ENCODE data around the gene CEP57L1.
"Not testable (repeated sequence)": the region's sequence is repeated elsewhere in the genome, so short reads cannot be mapped to it uniquely, and the experiment has no call there.

Gene CEP57L1

DNA sequence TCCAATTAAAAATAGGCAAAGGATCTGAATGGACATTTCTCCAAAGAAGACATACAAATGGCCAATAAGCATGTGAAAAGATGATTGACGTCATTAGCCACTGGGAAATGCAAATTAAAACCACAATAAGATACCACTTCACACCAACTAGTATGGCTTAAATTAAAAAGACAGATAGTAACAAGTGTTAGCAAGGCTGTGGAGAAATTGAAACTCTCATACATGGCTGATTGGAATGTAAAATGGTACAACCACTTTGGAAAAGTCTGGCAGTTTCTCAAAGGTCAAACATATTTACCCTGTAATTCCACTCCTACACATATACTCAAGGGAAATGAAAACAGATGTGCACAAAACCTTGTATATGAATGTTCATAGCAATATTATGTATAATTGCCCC, 83.6 kb downstream of the CEP57L1 start:
- DNase-seq (ENCODE audit: low read depth) = no peak

DNA sequence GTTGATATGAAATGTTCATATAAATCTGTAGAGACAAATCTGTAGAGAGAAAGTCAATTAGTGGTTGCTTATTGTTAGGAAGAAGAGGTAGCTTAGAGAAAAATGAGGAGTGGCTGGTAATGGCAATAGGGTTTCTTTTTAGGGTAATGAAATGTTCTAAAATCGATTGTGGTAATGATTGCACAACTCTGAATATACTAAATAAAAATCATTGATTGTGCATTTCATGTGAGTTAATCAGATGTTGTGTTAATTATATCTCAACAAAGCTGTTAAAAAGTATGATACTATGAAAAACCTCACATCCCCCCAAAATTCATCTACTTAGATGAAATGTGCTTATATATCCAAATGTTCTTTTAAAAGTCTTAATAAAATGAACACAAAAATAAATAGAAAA, 84.2 kb downstream of the CEP57L1 start:
- DNase-seq (ENCODE audit: low read depth) = no peak

DNA sequence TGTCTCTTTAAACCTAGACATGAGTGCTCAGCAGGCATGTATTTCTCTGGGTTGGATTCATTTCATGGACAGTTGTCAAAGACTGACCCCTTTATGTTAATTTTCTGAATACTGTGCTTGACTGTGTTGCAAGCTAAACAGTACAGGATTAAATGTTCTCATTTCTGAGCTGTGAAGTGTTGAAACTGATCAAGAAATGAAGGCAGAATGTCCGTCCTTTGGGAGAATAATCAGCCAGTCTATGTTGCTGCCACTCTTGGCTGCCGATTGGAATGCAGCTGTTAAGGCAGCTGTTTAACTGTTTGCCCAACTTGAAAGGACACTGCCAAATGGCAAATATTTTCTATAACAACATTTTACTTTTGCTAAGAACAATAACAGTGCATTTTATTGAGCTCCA, 87.3 kb downstream of the CEP57L1 start:
- DNase-seq (ENCODE audit: low read depth) = no peak

DNA sequence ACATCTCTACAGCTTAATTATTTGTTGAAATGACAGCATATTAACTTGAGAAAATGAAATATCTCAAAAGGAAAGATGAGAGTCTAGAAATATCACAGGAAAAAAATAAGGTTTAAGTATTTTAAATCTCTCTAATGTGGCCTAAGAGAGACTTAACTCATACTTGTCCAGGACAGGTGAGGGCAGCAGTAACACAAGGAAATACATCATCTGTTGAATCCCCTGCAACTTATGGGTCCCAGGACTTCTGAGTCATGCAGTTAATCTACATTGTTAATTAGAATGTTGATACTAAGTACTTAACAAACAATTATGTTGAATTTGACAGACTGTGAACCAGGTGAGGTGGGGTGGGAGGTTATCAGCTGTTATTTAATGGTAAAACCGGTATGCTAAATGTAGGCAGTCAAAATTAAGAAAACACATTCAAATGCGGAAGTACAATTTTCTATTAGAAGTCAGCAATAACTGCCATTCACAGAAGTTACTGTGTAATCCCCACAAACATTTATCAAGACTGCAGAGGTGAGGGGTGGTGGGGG, 87.9 kb downstream of the CEP57L1 start:
- DNase-seq (ENCODE audit: low read depth) = no peak

DNA sequence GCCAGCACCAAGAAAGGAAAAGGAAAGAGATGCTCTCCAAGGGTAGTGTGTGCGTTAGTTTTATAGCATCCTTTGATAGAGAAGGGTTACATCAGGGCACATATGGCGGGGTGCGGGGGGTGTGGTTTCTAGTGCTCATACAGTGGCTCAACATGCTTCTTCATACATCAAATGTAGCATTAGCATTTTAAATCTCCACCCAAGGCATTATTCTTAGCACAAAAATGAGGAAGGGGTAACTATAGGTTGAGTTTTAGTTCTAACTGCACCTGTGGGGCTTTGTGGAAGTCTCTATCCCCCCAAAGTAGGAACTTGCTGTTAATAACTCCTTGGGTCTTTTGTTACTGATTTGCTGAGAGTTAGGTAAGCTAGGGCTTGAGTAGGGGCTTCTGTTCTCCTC, 89.3 kb downstream of the CEP57L1 start:
- DNase-seq (ENCODE audit: low read depth) = no peak

DNA sequence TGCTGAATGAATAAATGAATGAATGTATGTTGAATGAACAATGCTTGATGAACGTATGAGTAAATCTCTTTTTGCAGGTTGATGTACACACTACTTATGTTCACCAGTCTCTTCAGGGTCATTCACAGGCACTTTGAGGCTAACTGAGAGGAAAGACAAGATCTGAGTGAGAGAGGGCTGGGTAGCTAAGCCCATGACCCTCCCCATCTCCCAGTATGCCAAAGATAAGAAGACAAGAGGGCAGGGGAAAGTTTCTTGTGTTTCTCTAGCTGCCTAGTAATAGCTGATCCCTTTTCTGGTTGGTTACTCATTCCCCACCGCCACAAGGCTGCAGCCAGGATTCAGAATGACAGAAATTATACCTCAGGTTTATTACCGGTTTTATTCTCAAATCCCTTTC, 90.7 kb downstream of the CEP57L1 start:
- DNase-seq (ENCODE audit: low read depth) = no peak

DNA sequence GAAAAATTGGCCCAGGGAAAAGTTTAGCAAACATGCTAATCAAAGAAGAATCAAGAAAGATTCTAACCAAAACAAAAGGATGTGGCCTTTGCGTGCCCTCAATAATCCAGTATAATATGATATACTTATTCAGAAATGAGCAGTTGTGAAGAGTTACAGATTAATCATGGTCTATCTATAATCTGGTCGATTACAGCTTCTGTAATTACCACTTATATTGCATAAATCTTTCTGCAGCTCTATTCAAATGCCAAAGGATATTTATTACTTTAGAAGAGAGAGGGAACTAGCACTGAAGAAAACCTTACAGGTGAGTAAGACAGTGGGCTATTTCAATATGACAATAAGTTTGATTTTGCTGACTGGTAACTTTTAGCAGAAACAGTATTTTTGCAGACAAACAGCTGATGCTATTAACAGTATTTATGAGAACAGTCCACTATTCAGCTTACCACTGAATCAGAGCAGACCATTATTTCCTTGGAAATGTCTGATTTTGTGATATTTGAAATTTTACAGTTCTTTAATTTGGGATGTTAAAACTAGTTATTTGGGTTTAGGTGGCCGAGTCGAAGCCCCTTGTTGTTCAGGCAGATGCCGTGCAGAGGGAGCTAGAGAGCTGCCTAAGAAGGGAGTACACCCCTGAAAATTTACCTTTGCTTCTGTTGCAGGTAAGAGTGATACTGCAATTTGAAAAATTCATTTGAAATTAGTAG, 92.2 kb downstream of the CEP57L1 start:
- no peak for DNase-seq (ENCODE audit: low read depth)

DNA sequence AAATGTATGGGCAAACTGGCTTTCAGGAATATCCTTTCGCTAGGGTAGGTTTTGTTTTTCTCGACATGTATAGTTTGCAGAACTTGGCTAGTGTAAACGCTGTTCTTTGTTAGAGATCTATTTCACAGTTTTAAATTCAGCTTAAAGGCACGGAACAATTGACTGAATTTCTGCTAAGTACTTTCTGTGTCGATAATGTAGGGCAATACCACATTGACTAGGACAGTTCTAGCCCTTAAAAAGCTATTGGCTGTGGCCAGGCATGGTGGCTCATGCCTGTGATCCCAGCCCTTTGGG, 92.8 kb downstream of the CEP57L1 start:
- no peak for DNase-seq (ENCODE audit: low read depth)

DNA sequence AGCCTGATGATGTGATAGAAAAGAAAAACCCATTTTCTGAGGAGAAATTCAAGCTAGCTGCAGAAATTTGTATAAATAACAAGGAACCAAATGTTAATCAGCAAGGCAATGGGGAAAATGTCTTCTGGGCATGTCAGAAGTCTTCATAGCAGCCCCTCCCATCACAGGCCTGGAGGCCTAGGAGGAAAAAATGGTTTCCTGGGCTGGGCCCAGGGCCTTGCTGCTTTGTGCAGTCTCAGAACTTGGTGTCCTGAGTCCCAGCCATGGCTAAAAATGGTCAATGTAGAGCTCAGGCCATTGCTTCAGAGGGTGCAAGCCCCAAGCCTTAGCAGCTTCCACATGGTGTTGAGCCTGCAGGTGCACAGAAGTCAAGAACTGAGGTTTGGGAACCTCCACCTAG, 96.1 kb downstream of the CEP57L1 start:
- not testable (repeated sequence) for DNase-seq (ENCODE audit: low read depth)

DNA sequence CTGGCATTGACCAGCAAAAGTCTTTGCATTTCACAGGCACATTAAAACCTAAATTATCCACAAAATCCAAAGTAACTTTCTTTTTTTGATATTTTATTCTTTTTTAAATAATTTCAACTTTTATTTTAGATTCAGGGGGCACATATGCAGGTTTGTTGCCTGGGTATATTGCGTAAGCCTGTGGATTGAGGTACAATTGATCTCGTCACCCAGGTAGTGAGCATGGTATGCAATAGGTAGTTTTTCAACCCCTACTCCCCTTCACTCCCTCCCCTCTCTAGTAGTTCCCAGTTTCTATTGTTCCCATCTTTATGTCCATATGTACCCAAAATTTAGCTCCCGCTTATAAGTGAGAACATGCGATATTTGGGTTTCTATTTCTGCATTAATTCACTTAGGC, 97.6 kb downstream of the CEP57L1 start:
- DNase-seq (ENCODE audit: low read depth) = no peak

DNA sequence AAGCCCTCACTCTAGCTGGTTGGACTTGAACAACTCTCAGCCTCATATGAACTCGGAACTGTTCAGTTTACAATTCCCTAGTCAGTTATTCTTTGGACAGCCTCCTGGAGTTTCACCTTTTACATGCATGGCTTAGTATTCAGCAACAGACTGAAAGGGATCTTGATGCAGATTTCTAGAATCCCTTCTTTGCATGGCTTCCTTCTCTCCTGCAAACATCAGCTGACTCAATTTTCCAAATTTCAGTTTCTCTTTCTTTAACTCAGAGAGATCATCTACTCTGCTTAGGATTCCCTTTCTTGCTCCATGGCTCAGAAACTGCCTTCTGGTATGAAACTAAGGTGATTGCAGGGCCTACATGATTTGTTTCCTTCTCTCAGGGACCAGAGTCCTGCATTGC, 99.6 kb downstream of the CEP57L1 start:
- DNase-seq (ENCODE audit: low read depth) = no peak

DNA sequence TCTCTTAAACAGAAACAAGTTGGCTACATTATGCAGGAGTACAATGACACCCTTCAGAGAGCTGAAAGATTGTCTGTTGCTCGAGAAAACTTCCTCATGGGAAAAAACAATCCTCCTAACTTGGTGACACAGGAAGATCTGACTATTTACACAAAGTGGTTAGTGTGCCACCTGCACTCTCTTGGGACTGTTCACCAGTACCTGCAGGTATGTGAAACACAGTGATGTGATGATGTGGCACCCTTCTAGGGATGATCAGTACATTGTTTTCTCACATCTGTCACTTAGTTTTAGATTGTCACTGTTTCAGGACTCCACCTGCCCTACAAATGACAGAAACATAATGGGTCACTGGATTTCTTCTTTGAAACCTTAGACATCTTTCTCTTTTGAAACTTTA, 101.8 kb downstream of the CEP57L1 start:
- DNase-seq (ENCODE audit: low read depth) = no peak

DNA sequence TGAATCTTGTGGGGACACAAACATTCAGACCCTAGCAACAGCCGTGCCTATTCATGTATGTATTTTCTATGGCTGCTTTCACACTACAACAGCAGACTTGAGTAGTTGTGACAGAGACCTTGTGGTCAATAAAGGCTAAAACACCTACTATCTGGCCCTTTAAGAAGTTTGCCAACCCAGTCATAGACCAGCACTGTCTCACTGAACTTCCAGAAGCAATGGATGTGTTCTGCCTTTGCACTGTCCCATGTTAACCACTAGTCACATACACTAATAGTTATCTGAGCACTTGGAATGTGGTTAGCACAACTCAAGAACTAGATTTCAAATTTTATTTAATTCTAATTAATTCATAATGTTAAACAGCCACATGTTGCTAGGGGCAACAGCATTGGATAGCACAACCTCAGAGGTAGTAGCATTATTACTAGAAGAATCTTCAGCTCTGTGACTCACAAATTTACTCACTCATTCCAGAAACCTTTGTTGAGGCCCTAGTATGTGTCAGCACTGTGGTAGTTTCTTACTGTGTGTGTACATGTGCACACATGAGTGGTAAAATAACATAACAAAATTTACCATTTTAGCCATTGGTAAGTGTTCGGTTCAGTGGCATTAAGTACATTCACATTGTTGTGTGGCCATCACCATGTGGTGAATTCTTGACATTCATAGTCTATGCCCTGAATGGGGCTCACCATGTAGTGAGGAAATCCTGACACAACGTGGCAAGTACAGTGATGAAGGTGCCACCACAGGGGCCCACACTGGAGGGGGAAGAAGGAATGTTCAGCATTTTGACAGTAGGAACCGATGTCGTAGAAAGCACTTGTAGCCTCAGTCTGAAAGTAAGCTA, 107.3 kb downstream of the CEP57L1 start:
- DNase-seq (ENCODE audit: low read depth) = no peak

DNA sequence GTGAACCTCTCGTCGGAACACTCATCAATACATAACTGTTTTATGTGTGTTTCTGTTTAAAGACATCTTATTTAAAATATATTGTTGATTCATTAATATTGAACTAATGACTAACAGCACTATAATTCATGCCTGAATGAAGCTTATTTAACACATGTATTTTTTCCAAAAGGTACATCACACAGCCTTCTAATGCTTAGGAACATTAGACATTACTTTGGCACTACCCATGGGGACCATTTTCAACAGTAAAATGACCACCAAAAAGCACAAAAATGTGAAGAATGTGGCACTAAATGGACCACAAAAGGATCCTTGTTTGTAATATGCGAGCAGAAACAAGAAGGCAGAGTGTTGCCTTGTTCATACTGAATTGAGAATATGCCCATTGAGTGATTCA, 109.2 kb downstream of the CEP57L1 start:
- DNase-seq (ENCODE audit: low read depth) = no peak

DNA sequence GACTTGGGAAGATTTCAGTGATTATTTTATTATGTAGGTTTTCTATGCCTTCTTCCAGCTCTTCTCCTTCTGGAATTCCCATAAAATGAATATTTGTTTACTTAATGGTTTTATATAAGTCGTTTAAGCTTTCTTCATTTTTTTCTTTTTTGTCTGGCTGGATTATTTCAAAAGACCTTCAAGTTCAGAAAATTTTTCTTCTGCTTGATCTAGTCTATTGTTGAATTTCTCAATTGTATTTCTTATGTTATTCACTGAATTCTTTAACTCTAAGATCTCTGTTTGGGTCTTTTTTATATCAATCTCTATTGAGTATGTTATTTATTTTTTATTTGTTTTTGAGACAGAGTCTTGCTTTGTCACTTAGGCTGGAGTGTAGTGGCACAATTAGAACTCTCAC, 117.4 kb downstream of the CEP57L1 start:
- DNase-seq (ENCODE audit: low read depth) = no peak
